H1 (cell line): ENCODE data around the gene ITGA3. TPM values are rescaled to one million over a fixed set of nuclear protein-coding genes. Genes with fewer than 3 reads are reported as not detected.

Experiments used
- CTCF ChIA-PET: fragments of 300-600 bp; sonication (Branson Sonifier 250); formaldehyde crosslinking; loops from one replicate; lab custom pipeline; 2021; ENCODE audit not compliant: partially characterized antibody; lab: Charles Lee
- POLR2A ChIA-PET: fragments of 300-600 bp; sonication (Branson Sonifier 250); formaldehyde crosslinking; loops from one replicate; lab custom pipeline; 2021; ENCODE audit warnings: inconsistent platforms; ENCODE audit not compliant: partially characterized antibody; lab: Charles Lee
- DNase-seq, 2 experiments: peaks; one replicate each; pipeline versions ENCODE4 v3.0.0 to v3.0.0-alpha.2; 2010 to 2022; ENCODE audit warnings: low spot score in 2 of 2, low read depth in 1 of 2, mixed read lengths in 1 of 2
- FAIRE-seq: peaks from 2 replicates; lab custom pipeline; 2011; peaks lifted over from hg19 to GRCh38; lab: Jason Lieb, UNC
- H2AFZ ChIP-seq: 2 replicates; pipeline ENCODE4 v1.8.1; 2012; ENCODE audit warnings: low read length, inconsistent platforms
- H2AK5ac ChIP-seq: 2 replicates; pipeline ENCODE4 v1.6.1; 2013; ENCODE audit warnings: low read depth, low read length
- H2BK120ac ChIP-seq: replicated peaks from 2 replicates; pipeline ENCODE3; 2013; ENCODE audit warnings: low read depth, low read length, inconsistent platforms
- H2BK12ac ChIP-seq: 2 replicates; pipeline ENCODE4 v1.6.1; 2013; ENCODE audit warnings: low read depth, low read length
- H2BK15ac ChIP-seq: 2 replicates; pipeline ENCODE4 v1.6.1; 2013; ENCODE audit warnings: low read length
- H2BK20ac ChIP-seq: 2 replicates; pipeline ENCODE4 v1.6.1; 2013; ENCODE audit warnings: low read length
- H2BK5ac ChIP-seq: 2 replicates; pipeline ENCODE4 v1.6.1; 2013; ENCODE audit warnings: low read depth, low read length
- H3K14ac ChIP-seq: 2 replicates; pipeline ENCODE4 v1.6.1; 2013; ENCODE audit warnings: inconsistent platforms; ENCODE audit not compliant: insufficient read length
- H3K18ac ChIP-seq: 2 replicates; pipeline ENCODE4 v1.6.1; 2013; ENCODE audit warnings: low read length; ENCODE audit errors: extremely low read depth
- H3K23ac ChIP-seq: 2 replicates; pipeline ENCODE4 v1.6.1; 2013; ENCODE audit warnings: inconsistent platforms; ENCODE audit not compliant: insufficient read length
- H3K23me2 ChIP-seq: 2 replicates; pipeline ENCODE4 v1.6.1; 2013; ENCODE audit warnings: low read depth, low read length
- H3K27ac ChIP-seq: 2 replicates; pipeline ENCODE4 v1.6.1; 2011; ENCODE audit warnings: low read depth, low read length, inconsistent platforms
- H3K27me3 ChIP-seq, 4 experiments: replicated peaks in 1 of 4; 1 replicate in 1 of 4; 2 replicates in 3 of 4; pipeline versions ENCODE4 v1.6.1 to v1.8.1; 2011 to 2013; ENCODE audit warnings: low read length in 3 of 4, mild to moderate bottlenecking in 3 of 4, inconsistent platforms in 2 of 4, mixed read lengths in 2 of 4, moderate library complexity in 1 of 4; ENCODE audit not compliant: control insufficient read depth in 3 of 4, insufficient read depth in 3 of 4; ENCODE audit errors: extremely low read depth in 1 of 4
- H3K36me3 ChIP-seq, 4 experiments: 2 replicates each; pipeline versions ENCODE4 v1.6.1 to v1.8.1; 2011 to 2013; ENCODE audit warnings: mild to moderate bottlenecking in 4 of 4, low read length in 3 of 4, moderate library complexity in 2 of 4, control low read depth in 1 of 4, inconsistent platforms in 1 of 4; ENCODE audit not compliant: insufficient read depth in 4 of 4, control insufficient read depth in 2 of 4
- H3K4ac ChIP-seq: replicated peaks from 2 replicates; pipeline ENCODE3; 2013; ENCODE audit warnings: low read length, low read depth, mixed read lengths, inconsistent platforms; ENCODE audit not compliant: insufficient read length
- H3K4me1 ChIP-seq, 4 experiments: replicated peaks in 1 of 4; 1 replicate in 1 of 4; 2 replicates in 3 of 4; pipeline versions ENCODE4 v1.6.1 to v1.8.1; 2011 to 2013; ENCODE audit warnings: low read length in 3 of 4, inconsistent platforms in 2 of 4, mixed read lengths in 1 of 4; ENCODE audit not compliant: insufficient read depth in 4 of 4, control insufficient read depth in 3 of 4
- H3K4me2 ChIP-seq, 2 experiments: 2 replicates each; pipeline versions ENCODE4 v1.6.1 to v1.8.1; 2011 to 2013; ENCODE audit warnings: low read depth in 2 of 2, low read length in 2 of 2, control low read depth in 1 of 2, inconsistent platforms in 1 of 2, mild to moderate bottlenecking in 1 of 2; ENCODE audit not compliant: insufficient read depth in 1 of 2
- H3K4me3 ChIP-seq, 4 experiments: fragments of 200-600, 300-600 bp in 1 of 4; sonication (generic), shearing (Covaris generic), sonication (Bioruptor Twin) in 1 of 4; 2 replicates each; pipeline versions ENCODE4 v1.5.1 to v1.8.1; 2011 to 2016; ENCODE audit warnings: low read length in 4 of 4, low read depth in 3 of 4, control low read depth in 2 of 4, inconsistent platforms in 2 of 4, mild to moderate bottlenecking in 2 of 4, mixed read lengths in 1 of 4, moderate library complexity in 1 of 4; ENCODE audit not compliant: insufficient read depth in 2 of 4; ENCODE audit errors: extremely low read depth in 1 of 4
- H3K56ac ChIP-seq: replicated peaks from 2 replicates; pipeline ENCODE3; 2013; ENCODE audit warnings: low read depth, mild to moderate bottlenecking, mixed read lengths, low read length, inconsistent platforms; ENCODE audit not compliant: insufficient read length
- H3K79me1 ChIP-seq: 2 replicates; pipeline ENCODE4 v1.6.1; 2013; ENCODE audit warnings: low read depth, low read length, control low read depth
- H3K79me2 ChIP-seq, 2 experiments: 2 replicates each; pipeline versions ENCODE4 v1.6.1 to v1.8.1; 2012 to 2013; ENCODE audit warnings: low read length in 2 of 2, mild to moderate bottlenecking in 2 of 2, inconsistent platforms in 1 of 2; ENCODE audit not compliant: insufficient read depth in 2 of 2, control insufficient read depth in 1 of 2
- H3K9ac ChIP-seq, 4 experiments: replicated peaks in 1 of 4; 1 replicate in 1 of 4; 2 replicates in 3 of 4; pipeline versions ENCODE4 v1.6.1 to v1.8.1; 2011 to 2013; ENCODE audit warnings: low read depth in 3 of 4, low read length in 3 of 4, control low read depth in 2 of 4, mild to moderate bottlenecking in 2 of 4, moderate library complexity in 2 of 4, inconsistent platforms in 1 of 4; ENCODE audit errors: extremely low read depth in 1 of 4
- H3K9me3 ChIP-seq, 2 experiments: 2 replicates each; pipeline versions ENCODE4 v1.6.1 to v1.8.1; 2012 to 2013; ENCODE audit warnings: mild to moderate bottlenecking in 2 of 2, moderate library complexity in 2 of 2, control low read depth in 1 of 2, inconsistent platforms in 1 of 2, low read depth in 1 of 2, low read length in 1 of 2, mixed read lengths in 1 of 2; ENCODE audit not compliant: insufficient read depth in 2 of 2
- H4K20me1 ChIP-seq, 2 experiments: replicated peaks in 1 of 2; 2 replicates each; pipeline versions ENCODE3 to v1.8.1; 2011 to 2013; ENCODE audit warnings: inconsistent platforms in 2 of 2, low read length in 2 of 2, mild to moderate bottlenecking in 1 of 2; ENCODE audit not compliant: insufficient read depth in 2 of 2, control insufficient read depth in 1 of 2
- H4K5ac ChIP-seq: 2 replicates; pipeline ENCODE4 v1.6.1; 2013; ENCODE audit warnings: low read length, low read depth, mixed read lengths, inconsistent platforms; ENCODE audit not compliant: insufficient read length
- H4K8ac ChIP-seq: 2 replicates; pipeline ENCODE4 v1.8.0; 2013; ENCODE audit warnings: mild to moderate bottlenecking, moderate library complexity, low read length, inconsistent platforms; ENCODE audit not compliant: insufficient read depth; ENCODE audit errors: extremely low read depth
- H4K91ac ChIP-seq: replicated peaks from 2 replicates; pipeline ENCODE3; 2013; ENCODE audit warnings: low read length, mixed read lengths, inconsistent platforms; ENCODE audit not compliant: insufficient read length
- SP2 ChIP-seq: IDR thresholded peaks from 2 replicates; pipeline ENCODE4 v1.6.1; 2012; ENCODE audit warnings: mild to moderate bottlenecking, low read length, inconsistent platforms
- WGBS, 2 experiments: shearing (Covaris generic) in 1 of 2; methylation state at CpG; one replicate each; pipeline versions ENCODE4 v1.1.6 to v1.1.7; 2013 to 2015; ENCODE audit warnings: low lambda C conversion rate in 2 of 2, mixed read lengths in 2 of 2, inconsistent platforms in 1 of 2, low coverage in 1 of 2, missing lambda C conversion rate in 1 of 2; ENCODE audit not compliant: insufficient replicate concordance in 2 of 2, insufficient coverage in 1 of 2, insufficient read length in 1 of 2; ENCODE audit errors: extremely low coverage in 1 of 2, missing lambda C conversion rate in 1 of 2; 5-methylcytosine and 5-hydroxymethylcytosine counted together
- polyA plus RNA-seq, 7 experiments: library from polyadenylated mRNA; depleted of rRNA in 3 of 7; stranded (reverse) in 5 of 7; unstranded in 2 of 7; fragments of >200 nt in 5 of 7; fragments of 200-250 nt in 2 of 7; gene quantifications; 1 replicate in 5 of 7; 2 replicates in 1 of 7; 4 replicates in 1 of 7; pipeline versions ENCODE4 v1.2.1 to v1.2.3, GENCODE V29; 2011 to 2013; ENCODE audit warnings: missing spikeins in 2 of 7, mixed read lengths in 2 of 7
- total RNA-seq: library from RNA; stranded (reverse); fragmentation: NEBNext Ultra II Directional; extraction: Animal tissue kit (Norgen Biotek cat#: 25700); gene quantifications from 2 replicates; pipeline ENCODE4 v1.2.1, GENCODE V29; 2021

The ITGA3 gene
- total and polyA plus RNA-seq, 2 of the 8 experiments (the other 6 are each of a cell fraction or from before 2014, with no cell fraction given): 24.0 to 24.2 TPM

- Histone ChIP-seq H3K9ac (no peak overlapping the region), H2AK5ac (no peak overlapping the region), H3K36me3 (peaks cover 0 to 4% (median 0%) of the 10 kb centered on the region in 4 experiments; a peak in 1 of 8 replicates), H2BK120ac (no peak overlapping the region), H2BK15ac (no peak overlapping the region), H2BK20ac (no peak overlapping the region), H2BK12ac (no peak overlapping the region), H3K4me2 (no peak overlapping the region), H3K4me1 (peaks cover 0 to 19% (median 12%) of the 10 kb centered on the region in 4 experiments; a peak in 6 of 7 replicates), H3K23ac (no peak overlapping the region), H3K18ac (no peak overlapping the region), H3K4me3 (no peak overlapping the region), H4K5ac (no peak overlapping the region), H4K20me1 (peaks cover 0 to 2% of the 10 kb centered on the region in 2 experiments), H2AFZ (no peak overlapping the region), H3K27ac (no peak overlapping the region), H3K23me2 (0 out of 2 replicates have a peak, but pooled peaks cover 5% of the 10 kb centered on the region), H4K91ac (no peak overlapping the region), H3K27me3 (no peaks in the 10 kb centered on the region; a peak in 1 of 7 replicates), H3K9me3 (no peaks in the 10 kb centered on the region), H3K4ac (no peak overlapping the region), H3K79me2 (no peaks in the 10 kb centered on the region), H3K56ac (no peak overlapping the region), H4K8ac (no peak overlapping the region), H3K14ac (no peak overlapping the region), H2BK5ac (no peak overlapping the region), H3K79me1 (peaks cover 3% of the 10 kb centered on the region)
- CTCF ChIA-PET: interaction anchor here (0.6 to 15.7 kb wide), 10 partner anchors 10 to 223 kb away, joined by 3 to 412 read pairs (median 4); partner anchors contain the start of gene PDK2
- DNase-seq (no peak), FAIRE-seq (no peak)
- POLR2A ChIA-PET: interaction anchor here (0.8 kb wide), 1 partner anchor 16 kb away, joined by 3 read pairs; no protein-coding TSS in a partner anchor
- TF ChIP-seq SP2: no peak
- WGBS, 2 experiments: 62% methylated on average over 2 of the region's 2 CpGs; no CpG with 5 or more reads in 1 of the 2 experiments
These were observed 47.3 kb downstream of the ITGA3 start for GRCh38 chr17:50103252-50103651.
